GM12801 (cell line): ENCODE data around the gene CELSR2.

Experiments used
- CTCF ChIP-seq: IDR thresholded peaks from one replicate; pipeline ENCODE4 v1.5.1; 2011; ENCODE audit warnings: control low read depth; ENCODE audit not compliant: insufficient read length; ENCODE audit errors: extremely low read depth

The CELSR2 gene

DNA sequence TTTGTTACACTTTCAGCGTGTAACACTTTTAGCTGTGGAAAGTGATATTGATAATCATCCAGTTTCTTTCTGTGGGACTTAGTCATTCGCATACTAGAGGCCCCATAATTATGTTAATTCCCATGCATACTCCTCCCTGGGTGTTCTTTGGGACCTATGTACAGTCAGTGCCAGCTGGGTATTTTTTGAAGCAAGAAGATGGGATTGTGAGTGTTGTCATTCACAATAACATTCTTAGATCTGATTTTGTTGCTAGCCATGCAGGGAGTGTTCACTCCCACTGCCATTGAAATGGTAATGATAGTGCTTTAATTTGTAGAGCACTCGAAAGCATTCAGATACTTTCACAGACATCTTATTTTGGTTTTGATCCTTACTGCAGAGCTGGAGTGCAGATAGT is 24.0 kb upstream of the CELSR2 start:
- no peak for TF ChIP-seq CTCF

DNA sequence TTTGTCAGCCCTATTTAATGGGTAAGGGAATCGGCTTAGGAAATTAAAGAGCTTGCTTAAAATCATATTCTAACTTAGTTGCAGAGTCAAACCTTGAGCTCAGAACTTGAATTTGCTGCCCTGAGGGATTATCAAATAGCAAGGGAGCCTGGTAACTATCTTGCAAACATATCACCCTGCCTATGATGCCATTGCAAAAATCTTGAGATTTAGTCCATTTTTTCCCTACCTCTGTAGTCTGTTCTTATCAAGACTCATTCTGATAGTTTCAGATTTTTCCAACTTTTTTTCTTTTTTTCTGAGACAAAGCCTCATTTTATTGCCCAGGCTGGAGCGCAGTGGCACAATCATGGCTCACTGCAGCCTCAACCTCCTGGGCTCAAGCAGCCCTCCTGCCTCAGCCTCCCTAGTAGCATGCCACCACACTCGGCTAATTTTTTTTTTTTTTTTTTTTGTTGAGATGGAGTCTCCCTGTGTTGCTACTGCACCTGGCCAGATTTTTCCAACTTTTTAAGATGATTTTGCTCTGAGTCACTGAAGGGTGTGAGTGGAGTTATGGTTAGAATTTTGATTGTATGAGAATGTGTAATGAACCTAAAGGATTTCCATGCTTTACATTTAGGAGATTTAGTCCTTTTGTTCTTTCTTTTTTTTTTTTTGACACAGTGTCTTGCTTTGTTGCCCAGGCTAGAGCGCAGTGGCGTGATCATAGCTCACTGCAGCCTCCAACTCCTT is 23.5 kb upstream of the CELSR2 start:
- no peak for TF ChIP-seq CTCF

DNA sequence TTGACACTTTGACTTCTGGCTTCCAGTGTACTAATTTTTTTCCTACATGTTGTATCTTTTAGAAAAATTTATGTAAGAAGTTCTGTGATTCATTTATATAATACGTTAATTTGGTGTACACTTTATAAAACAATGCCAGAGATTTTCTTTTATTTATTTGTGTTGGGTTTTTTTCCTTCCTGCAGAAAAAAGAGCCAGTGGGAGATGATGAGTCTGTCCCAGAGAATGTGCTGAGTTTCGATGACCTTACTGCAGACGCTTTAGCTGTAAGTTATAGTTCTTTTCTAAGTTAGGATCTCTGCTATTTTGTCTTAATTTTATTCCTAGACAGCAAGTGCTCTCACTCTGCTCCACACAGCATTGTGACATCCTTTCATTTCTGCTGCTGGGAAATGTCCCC is 21.2 kb upstream of the CELSR2 start:
- no peak for TF ChIP-seq CTCF

- no peak for TF ChIP-seq CTCF
These were observed 19.7 kb upstream of the CELSR2 start for GRCh38 chr1:109229531-109230127.

- no peak for TF ChIP-seq CTCF
These were observed 18.3 kb upstream of the CELSR2 start for GRCh38 chr1:109231066-109231465.

- no peak for TF ChIP-seq CTCF
These were observed 14.2 kb upstream of the CELSR2 start for GRCh38 chr1:109235137-109235536.

- TF ChIP-seq CTCF = no peak
These were observed 11.8 kb upstream of the CELSR2 start for GRCh38 chr1:109237512-109237911.

- no peak for TF ChIP-seq CTCF
These were observed 11.0 kb upstream of the CELSR2 start for GRCh38 chr1:109238382-109238781.
